HG03342 (cell line): ENCODE results near the gene MYD88.

Experiments
- ATAC-seq: cut with Tn5 transposase; IDR thresholded peaks from one replicate; pipeline ENCODE4 v1.9.1; 2021; ENCODE audit warnings: mild to moderate bottlenecking, moderate library complexity; ENCODE audit not compliant: unreplicated experiment

The MYD88 gene

GRCh38 chr3:38163117-38163840 lies 24.8 kb downstream of the MYD88 start:
- no peak for ATAC-seq

DNA sequence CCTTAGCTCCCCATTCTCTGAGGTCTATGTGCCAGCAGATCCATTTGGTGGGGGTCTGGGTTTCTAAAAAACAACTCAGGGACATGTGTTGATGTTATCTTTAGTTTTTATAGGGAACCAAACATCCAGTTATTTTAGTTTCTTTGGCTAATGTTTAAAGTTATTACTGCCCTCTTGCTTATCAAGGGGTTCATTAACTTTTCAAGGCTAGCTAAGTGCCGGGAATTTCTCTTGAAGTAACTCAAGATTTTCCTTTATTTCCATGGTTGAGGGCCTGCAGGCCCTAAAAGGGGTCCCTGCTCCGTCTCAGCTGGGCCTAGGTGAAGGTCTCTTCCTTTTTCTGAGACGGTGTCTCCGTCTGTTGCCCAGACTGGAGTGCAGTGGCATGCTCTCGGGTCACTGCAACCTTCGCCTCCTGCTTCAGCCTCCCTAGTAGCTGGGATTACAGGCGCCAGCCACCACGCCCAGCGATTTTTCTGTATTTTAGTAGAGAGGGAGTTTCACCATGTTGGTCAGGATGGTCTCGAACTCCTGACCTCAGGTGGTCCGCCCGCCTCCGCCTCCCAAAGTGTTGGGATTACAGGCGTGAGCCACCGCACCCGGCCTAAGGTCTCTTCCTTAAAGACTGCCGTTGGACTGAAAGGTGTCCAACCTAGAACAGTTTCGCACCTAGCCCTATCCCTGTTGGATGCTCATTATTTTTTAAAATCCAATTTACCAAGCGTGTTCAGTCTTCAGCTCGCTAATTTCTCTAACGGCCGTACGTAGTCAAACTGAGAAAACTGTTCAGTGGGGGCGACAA lies 25.6 kb downstream of the MYD88 start:
- no peak for ATAC-seq

DNA sequence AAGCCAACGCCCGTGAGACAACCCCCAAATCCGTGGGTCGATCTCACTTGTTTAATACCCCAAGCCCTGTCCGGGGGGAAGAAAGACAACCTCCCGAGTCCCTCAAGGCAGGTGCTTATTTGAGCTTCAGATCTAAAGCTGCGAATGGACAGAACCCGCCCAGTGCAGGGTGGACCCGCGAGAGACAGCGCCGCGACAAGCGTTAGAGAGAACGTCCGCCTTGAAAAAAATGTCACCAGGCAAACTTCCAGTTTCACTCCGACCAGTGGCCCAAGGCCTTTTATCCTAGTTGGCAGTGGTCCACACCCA lies 26.1 kb downstream of the MYD88 start:
- no peak for ATAC-seq

DNA sequence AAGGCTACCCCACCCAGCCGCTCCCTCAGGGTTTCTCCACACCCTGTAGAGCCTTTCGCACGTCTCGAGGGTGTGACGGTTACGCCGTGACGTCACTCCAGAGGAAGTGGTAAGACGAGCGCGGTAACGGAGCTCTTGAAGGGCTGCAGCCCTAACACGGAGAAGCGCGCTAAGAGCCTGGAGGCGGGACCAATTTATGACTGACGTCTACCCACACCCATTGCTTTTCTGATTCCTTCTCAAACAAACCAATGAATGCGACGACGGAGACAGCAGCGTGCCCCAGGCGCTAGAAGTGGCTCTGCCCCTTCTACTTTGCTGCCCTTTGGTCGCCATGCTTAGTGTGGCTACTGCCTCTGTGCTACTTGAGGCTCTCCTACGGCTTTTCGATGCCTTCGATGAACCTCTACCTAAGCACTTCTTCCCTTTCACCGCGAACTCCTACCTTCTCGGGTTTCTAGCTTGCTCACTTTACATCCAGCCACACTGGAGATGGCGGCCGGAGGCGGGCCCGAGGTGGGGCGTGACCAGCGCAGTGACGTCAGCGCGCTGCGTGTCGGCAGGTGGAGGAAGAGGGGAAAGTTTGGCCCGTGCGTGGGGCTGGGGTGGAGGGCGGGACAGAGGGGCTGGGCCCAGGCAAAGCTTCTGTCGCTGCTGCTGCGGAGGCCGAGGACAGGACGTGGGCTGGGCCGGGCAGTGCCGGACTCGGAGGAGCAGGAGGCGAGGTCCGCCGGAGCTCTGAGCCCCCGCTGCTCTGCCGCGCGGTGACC lies 26.7 kb downstream of the MYD88 start, which contains the start of gene OXSR1:
TSS of gene OXSR1 (plus strand) at position 586 of the 770 bp plus-strand sequence. CDS start 340 bp downstream, outside the sequence.
- peak; percentile 92 for ATAC-seq

DNA sequence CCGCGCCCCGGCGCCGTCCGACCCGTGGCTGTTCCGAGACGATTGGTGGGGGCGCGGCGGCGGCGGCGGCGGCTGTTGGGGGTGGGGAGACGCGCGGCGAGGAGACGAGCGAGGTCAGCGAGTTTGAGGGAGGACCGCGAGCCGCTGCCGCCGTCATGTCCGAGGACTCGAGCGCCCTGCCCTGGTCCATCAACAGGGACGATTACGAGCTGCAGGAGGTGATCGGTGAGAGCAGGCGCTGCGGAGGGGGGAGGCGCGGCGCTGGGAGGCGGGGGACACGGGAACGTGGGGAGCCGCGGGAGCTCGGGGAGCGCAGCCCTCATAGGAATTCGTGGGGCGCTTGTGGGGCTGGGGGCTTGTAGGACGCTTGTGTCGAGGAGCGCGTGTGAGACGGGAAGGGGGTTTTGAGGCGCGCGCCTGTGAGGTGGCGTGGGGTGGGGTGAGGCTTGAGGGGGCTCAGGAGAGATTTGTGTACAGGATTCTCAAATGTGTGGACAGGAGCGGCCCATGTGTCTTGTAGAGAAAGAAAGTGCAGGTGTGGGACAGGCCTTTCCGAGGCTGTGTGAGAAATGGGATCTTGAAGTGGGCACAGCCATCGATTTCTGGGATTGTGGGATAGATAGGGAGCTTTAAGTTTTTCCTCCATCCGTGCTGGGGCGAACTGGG lies 27.4 kb downstream of the MYD88 start:
- no peak for ATAC-seq

DNA sequence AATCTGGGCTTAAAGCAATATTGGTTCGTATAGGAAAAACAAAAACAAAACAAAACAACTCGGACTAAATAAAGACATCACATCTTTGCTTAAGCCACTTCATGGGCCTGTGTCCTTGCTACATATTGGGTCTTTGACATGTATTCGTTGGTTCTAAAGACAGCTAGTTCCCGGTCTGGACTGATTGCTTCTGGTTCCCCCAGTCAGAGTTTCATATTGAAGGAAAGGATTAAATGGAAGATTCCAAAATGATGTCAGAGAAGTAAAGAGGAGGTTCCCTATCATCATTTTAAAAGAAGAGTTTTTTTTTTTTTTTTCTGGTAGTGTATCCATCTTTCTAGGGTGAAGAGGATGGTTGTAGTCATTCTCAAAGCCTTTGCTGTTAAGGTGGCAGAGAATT lies 29.1 kb downstream of the MYD88 start:
- ATAC-seq = no peak

- ATAC-seq = no peak
These were observed 29.9 kb downstream of the MYD88 start for GRCh38 chr3:38168151-38169026.

- no peak for ATAC-seq
These were observed 30.5 kb downstream of the MYD88 start for GRCh38 chr3:38169027-38169317.

DNA sequence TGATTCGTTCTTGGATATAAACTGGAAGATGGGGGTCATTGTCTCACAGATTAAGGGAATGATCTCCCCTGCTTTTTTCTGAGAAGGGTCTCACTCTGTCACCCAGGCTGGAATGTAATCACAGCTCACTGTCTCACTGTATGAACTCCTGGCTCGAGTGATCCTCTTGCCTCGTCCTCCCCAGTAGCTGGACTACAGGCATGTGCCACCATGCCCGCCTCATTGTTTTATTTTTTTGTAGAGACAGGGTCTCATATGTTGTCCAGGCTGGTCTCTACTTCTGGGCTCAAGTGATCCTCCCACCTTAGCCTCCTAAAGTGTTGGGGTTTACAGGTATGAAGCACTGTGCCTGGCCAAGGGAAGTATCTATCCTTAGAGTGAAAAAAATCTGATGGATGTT lies 32.3 kb downstream of the MYD88 start:
- no peak for ATAC-seq

DNA sequence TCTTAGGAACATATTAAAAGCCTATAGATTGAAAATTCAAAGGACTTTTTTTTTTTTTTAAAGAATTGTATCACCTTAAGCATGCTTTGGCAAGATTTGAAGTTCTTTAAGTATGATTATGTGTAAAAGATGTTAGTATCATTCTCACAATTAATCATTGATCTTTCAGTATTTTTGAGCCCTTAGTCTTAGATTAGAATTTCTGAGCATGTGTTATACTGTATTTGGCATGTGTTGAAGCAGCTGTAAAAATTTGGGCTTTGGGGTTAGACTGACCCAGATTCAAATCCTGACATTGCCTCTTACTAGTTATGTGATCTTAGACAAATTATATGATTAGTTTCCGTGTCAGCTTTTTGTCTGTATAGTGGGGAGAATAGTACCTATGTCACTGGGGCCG lies 33.2 kb downstream of the MYD88 start:
- ATAC-seq = no peak

GRCh38 chr3:38173834-38174418 lies 35.5 kb downstream of the MYD88 start:
- peak; percentile 46 for ATAC-seq

- ATAC-seq = no peak
These were observed 38.7 kb downstream of the MYD88 start for GRCh38 chr3:38177181-38177580.

GRCh38 chr3:38186781-38187180 lies 48.3 kb downstream of the MYD88 start:
- no peak for ATAC-seq

GRCh38 chr3:38190481-38190881 lies 52.0 kb downstream of the MYD88 start:
- no peak for ATAC-seq
